ENCODE measurements around the gene MRGPRG.

Gene MRGPRG

GRCh38 chr11:3182462-3182852 lies 36.2 kb downstream of the MRGPRG start:
- Histone ChIP-seq H3K4me3 (ENCODE audit: low read length) (no peak overlapping the region), H3K79me2 (ENCODE audit: control insufficient read depth, low read length) (no peaks in the 10 kb centered on the region), H3K9me3 (ENCODE audit: control insufficient read depth, insufficient read depth, low read length) (no peaks in the 10 kb centered on the region), H3K27ac (ENCODE audit: low read depth, low read length) (no peak overlapping the region), H3K36me3 (ENCODE audit: control insufficient read depth, low read length) (no peaks in the 10 kb centered on the region), H3K27me3 (ENCODE audit: control insufficient read depth, low read length) (no peaks in the 10 kb centered on the region), H3F3A (ENCODE audit: control insufficient read depth, insufficient read depth) (no peaks in the 10 kb centered on the region), H3K9me2 (replicated peaks; ENCODE audit: control insufficient read depth, low read length) (no peaks in the 10 kb centered on the region), H4K20me1 (ENCODE audit: control insufficient read depth, insufficient read depth, low read depth, low read length) (no peaks in the 10 kb centered on the region), H3K4me2 (ENCODE audit: low read length) (no peak overlapping the region), H3K4me1 (ENCODE audit: control insufficient read depth, low read length) (no peaks in the 10 kb centered on the region)
- no peak for TF ChIP-seq CTCF (IDR thresholded peaks at IDR 0.05; ENCODE audit: low read depth, low read length, poor library complexity, severe bottlenecking)
- TF ChIP-seq EZH2phosphoT487 (IDR thresholded peaks at IDR 0.05; ENCODE audit: borderline replicate concordance, low read length) = no peak

- no peaks in the 10 kb centered on the region for H3K9me3 ChIP-seq (ENCODE audit: control insufficient read depth, insufficient read depth, low read length)
- no peaks in the 10 kb centered on the region for H4K20me1 ChIP-seq (ENCODE audit: control insufficient read depth, insufficient read depth, low read depth, low read length)
- H3K4me1 ChIP-seq (ENCODE audit: control insufficient read depth, low read length) = no peaks in the 10 kb centered on the region
- no peaks in the 10 kb centered on the region for H3K79me2 ChIP-seq (ENCODE audit: control insufficient read depth, low read length)
- no peak overlapping the region for H3K4me2 ChIP-seq (ENCODE audit: low read length)
- TF ChIP-seq CTCF (IDR thresholded peaks at IDR 0.05; ENCODE audit: low read depth, low read length, poor library complexity, severe bottlenecking) = no peak
- TF ChIP-seq EZH2phosphoT487 (IDR thresholded peaks at IDR 0.05; ENCODE audit: borderline replicate concordance, low read length) = no peak
- H3K4me3 ChIP-seq (ENCODE audit: low read length) = no peak overlapping the region
- H3K36me3 ChIP-seq (ENCODE audit: control insufficient read depth, low read length) = no peaks in the 10 kb centered on the region
- H3K27ac ChIP-seq (ENCODE audit: low read depth, low read length) = no peak overlapping the region
- H3K9me2 ChIP-seq (replicated peaks; ENCODE audit: control insufficient read depth, low read length) = no peaks in the 10 kb centered on the region
- H3K27me3 ChIP-seq (ENCODE audit: control insufficient read depth, low read length) = no peaks in the 10 kb centered on the region
- no peaks in the 10 kb centered on the region for H3F3A ChIP-seq (ENCODE audit: control insufficient read depth, insufficient read depth)
Observed at GRCh38 chr11:3181725-3182461, 36.7 kb downstream of the MRGPRG start.

DNA sequence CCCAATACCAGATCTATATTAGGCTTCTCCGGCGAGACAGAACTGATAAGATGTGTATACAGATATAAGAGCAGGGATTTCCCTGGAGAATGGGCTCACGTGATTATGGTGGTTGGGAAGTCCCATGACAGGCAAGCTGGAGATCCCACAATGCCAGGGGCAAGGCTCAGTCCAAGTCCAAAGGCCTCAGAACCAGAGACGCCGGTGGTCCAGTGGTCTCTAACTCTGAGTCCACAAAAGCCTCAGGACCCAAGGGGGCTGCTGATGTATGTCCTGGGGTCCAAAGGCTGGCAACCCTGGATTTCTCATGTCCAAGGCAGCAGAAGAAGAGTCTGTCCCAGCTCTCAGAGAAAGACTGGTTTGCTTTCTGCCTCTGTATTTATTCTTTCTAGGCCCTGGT lies 37.7 kb downstream of the MRGPRG start:
- no peak for TF ChIP-seq CTCF (IDR thresholded peaks at IDR 0.05; ENCODE audit: low read depth, low read length, poor library complexity, severe bottlenecking)
- TF ChIP-seq EZH2phosphoT487 (IDR thresholded peaks at IDR 0.05; ENCODE audit: borderline replicate concordance, low read length) = no peak
- no peak overlapping the region for H3K4me2 ChIP-seq (ENCODE audit: low read length)
- no peaks in the 10 kb centered on the region for H3K27me3 ChIP-seq (ENCODE audit: control insufficient read depth, low read length)
- H3K27ac ChIP-seq (ENCODE audit: low read depth, low read length) = no peak overlapping the region
- no peaks in the 10 kb centered on the region for H3K79me2 ChIP-seq (ENCODE audit: control insufficient read depth, low read length)
- no peaks in the 10 kb centered on the region for H4K20me1 ChIP-seq (ENCODE audit: control insufficient read depth, insufficient read depth, low read depth, low read length)
- H3K4me3 ChIP-seq (ENCODE audit: low read length) = no peak overlapping the region
- no peaks in the 10 kb centered on the region for H3K36me3 ChIP-seq (ENCODE audit: control insufficient read depth, low read length)
- H3F3A ChIP-seq (ENCODE audit: control insufficient read depth, insufficient read depth) = no peaks in the 10 kb centered on the region
- no peaks in the 10 kb centered on the region for H3K4me1 ChIP-seq (ENCODE audit: control insufficient read depth, low read length)
- H3K9me3 ChIP-seq (ENCODE audit: control insufficient read depth, insufficient read depth, low read length) = peaks cover 7% of the 10 kb centered on the region
- H3K9me2 ChIP-seq (replicated peaks; ENCODE audit: control insufficient read depth, low read length) = no peaks in the 10 kb centered on the region
